ENCODE measurements around the gene SEPTIN3. TPM values are rescaled to one million over a fixed set of nuclear protein-coding genes. Genes with fewer than 3 reads are reported as not detected.

SEPTIN3 gene
- polyA plus RNA-seq, 1 donor (not counting 4 experiments of a cell fraction or from before 2014, with no cell fraction given) = 0.07 TPM

- DNase-seq (ENCODE audit: low read depth, low spot score) (no peak), FAIRE-seq (no peak)
- H3K9me3 ChIP-seq (ENCODE audit: control insufficient read depth, low read depth, low read length) = no peaks in the 10 kb centered on the region
- peaks cover 24% of the 10 kb centered on the region for H3K27me3 ChIP-seq (ENCODE audit: control insufficient read depth, extremely low read depth, insufficient read depth, low read length)
- TF ChIP-seq, protein P1, sequence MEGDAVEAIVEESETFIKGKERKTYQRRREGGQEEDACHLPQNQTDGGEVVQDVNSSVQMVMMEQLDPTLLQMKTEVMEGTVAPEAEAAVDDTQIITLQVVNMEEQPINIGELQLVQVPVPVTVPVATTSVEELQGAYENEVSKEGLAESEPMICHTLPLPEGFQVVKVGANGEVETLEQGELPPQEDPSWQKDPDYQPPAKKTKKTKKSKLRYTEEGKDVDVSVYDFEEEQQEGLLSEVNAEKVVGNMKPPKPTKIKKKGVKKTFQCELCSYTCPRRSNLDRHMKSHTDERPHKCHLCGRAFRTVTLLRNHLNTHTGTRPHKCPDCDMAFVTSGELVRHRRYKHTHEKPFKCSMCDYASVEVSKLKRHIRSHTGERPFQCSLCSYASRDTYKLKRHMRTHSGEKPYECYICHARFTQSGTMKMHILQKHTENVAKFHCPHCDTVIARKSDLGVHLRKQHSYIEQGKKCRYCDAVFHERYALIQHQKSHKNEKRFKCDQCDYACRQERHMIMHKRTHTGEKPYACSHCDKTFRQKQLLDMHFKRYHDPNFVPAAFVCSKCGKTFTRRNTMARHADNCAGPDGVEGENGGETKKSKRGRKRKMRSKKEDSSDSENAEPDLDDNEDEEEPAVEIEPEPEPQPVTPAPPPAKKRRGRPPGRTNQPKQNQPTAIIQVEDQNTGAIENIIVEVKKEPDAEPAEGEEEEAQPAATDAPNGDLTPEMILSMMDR (optimal IDR thresholded peaks at IDR 0.05 in 1 of 3, IDR thresholded peaks at IDR 0.05 in 1 of 3, conservative IDR thresholded peaks at IDR 0.05 in 1 of 3; ENCODE audit: extremely low read depth in 1 of 3, insufficient read depth in 2 of 3, low read length in 3 of 3) = no peak
- TF ChIP-seq EZH2 (IDR thresholded peaks at IDR 0.05; ENCODE audit: low read length) = no peak
- H3K79me2 ChIP-seq (ENCODE audit: control insufficient read depth, insufficient read depth, low read length) = no peaks in the 10 kb centered on the region
- H3K36me3 ChIP-seq (ENCODE audit: control insufficient read depth in 2 of 2, extremely low read depth in 1 of 2, insufficient read depth in 2 of 2, low read length in 2 of 2) = no peaks in the 10 kb centered on the region
- H2AFZ ChIP-seq (ENCODE audit: control insufficient read depth, low read length) = no peak overlapping the region
- H3K4me1 ChIP-seq (ENCODE audit: control insufficient read depth, extremely low read depth, insufficient read depth, low read length) = peaks cover 4% of the 10 kb centered on the region
- no peak overlapping the region for H3K9ac ChIP-seq (ENCODE audit: control insufficient read depth, extremely low read depth, insufficient read depth, low read length)
- H3K4me2 ChIP-seq (ENCODE audit: control insufficient read depth, extremely low read depth, insufficient read depth, low read depth, low read length) = no peak overlapping the region
- no peaks in the 10 kb centered on the region for H3K9me1 ChIP-seq (ENCODE audit: control insufficient read depth, extremely low read depth, insufficient read depth, low read length)
- dilution Hi-C loops (cut with MboI; ENCODE audit: extremely low pct_ligation_motif_present, low sequenced_read_pairs) = no loop called here
- H4K20me1 ChIP-seq (ENCODE audit: control insufficient read depth, extremely low read depth, insufficient read depth, low read length) = peaks cover 2% of the 10 kb centered on the region
- no peak overlapping the region for H3K27ac ChIP-seq (ENCODE audit: control insufficient read depth, insufficient read depth, low read length)
- H3K4me3 ChIP-seq (ENCODE audit: control insufficient read depth in 2 of 3, extremely low read depth in 1 of 3, insufficient read depth in 2 of 3, low read depth in 1 of 3, low read length in 3 of 3) = no peak overlapping the region
Measured at GRCh38 chr22:41971431-41971830, 2.2 kb downstream of the SEPTIN3 start.

DNA sequence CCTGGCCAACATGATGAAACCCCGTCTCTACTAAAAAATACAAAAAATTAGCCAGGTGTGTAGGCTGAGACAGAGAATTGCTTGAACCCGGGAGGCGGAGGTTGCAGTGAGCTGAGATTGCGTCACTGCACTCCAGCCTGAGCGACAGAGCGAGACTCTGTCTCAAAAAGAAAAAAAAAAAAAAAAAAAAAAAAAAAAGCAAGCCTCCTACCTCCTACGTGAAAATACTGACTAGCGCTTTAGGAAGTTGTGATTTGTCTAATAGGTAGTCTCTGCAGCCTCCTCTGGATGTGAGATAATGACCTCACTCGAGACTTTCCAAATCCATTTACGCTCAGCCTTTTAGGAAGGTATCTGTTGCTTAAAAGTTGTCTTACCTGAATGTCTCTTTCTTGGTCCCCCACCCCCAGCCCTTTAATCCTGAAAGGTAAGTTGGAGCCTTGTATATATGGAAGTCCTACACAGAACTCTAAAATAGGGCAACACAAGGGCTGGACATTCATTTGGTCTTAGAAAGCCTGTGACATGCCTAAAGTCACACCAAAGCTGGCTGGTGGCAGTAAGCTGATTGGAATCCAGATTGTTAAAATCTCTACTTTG lies 5.5 kb downstream of the SEPTIN3 start:
- no peaks in the 10 kb centered on the region for H3K9me1 ChIP-seq (ENCODE audit: control insufficient read depth, extremely low read depth, insufficient read depth, low read length)
- H3K4me1 ChIP-seq (ENCODE audit: control insufficient read depth, extremely low read depth, insufficient read depth, low read length) = no peaks in the 10 kb centered on the region
- no peak overlapping the region for H2AFZ ChIP-seq (ENCODE audit: control insufficient read depth, low read length)
- no peak overlapping the region for H3K4me2 ChIP-seq (ENCODE audit: control insufficient read depth, extremely low read depth, insufficient read depth, low read depth, low read length)
- peaks cover 2% of the 10 kb centered on the region for H4K20me1 ChIP-seq (ENCODE audit: control insufficient read depth, extremely low read depth, insufficient read depth, low read length)
- no peak overlapping the region for H3K9ac ChIP-seq (ENCODE audit: control insufficient read depth, extremely low read depth, insufficient read depth, low read length)
- no peak for TF ChIP-seq EZH2 (IDR thresholded peaks at IDR 0.05; ENCODE audit: low read length)
- TF ChIP-seq, protein P1 (optimal IDR thresholded peaks at IDR 0.05 in 1 of 3, IDR thresholded peaks at IDR 0.05 in 1 of 3, conservative IDR thresholded peaks at IDR 0.05 in 1 of 3; ENCODE audit: extremely low read depth in 1 of 3, insufficient read depth in 2 of 3, low read length in 3 of 3) = no peak
- DNase-seq (ENCODE audit: low read depth, low spot score) (no peak), FAIRE-seq (no peak)
- no peaks in the 10 kb centered on the region for H3K36me3 ChIP-seq (ENCODE audit: control insufficient read depth in 2 of 2, extremely low read depth in 1 of 2, insufficient read depth in 2 of 2, low read length in 2 of 2)
- peaks cover 51% of the 10 kb centered on the region for H3K27me3 ChIP-seq (ENCODE audit: control insufficient read depth, extremely low read depth, insufficient read depth, low read length)
- H3K79me2 ChIP-seq (ENCODE audit: control insufficient read depth, insufficient read depth, low read length) = no peaks in the 10 kb centered on the region
- no peaks in the 10 kb centered on the region for H3K9me3 ChIP-seq (ENCODE audit: control insufficient read depth, low read depth, low read length)
- dilution Hi-C loops (cut with MboI; ENCODE audit: extremely low pct_ligation_motif_present, low sequenced_read_pairs) = no loop called here
- no peak overlapping the region for H3K4me3 ChIP-seq (ENCODE audit: control insufficient read depth in 2 of 3, extremely low read depth in 1 of 3, insufficient read depth in 2 of 3, low read depth in 1 of 3, low read length in 3 of 3)
- no peak overlapping the region for H3K27ac ChIP-seq (ENCODE audit: control insufficient read depth, insufficient read depth, low read length)
